ENCODE results near the gene AIRE.
"Not testable (repeated sequence)": the region's sequence is repeated elsewhere in the genome, so short reads cannot be mapped to it uniquely, and the experiment has no call there.

AIRE gene

DNA sequence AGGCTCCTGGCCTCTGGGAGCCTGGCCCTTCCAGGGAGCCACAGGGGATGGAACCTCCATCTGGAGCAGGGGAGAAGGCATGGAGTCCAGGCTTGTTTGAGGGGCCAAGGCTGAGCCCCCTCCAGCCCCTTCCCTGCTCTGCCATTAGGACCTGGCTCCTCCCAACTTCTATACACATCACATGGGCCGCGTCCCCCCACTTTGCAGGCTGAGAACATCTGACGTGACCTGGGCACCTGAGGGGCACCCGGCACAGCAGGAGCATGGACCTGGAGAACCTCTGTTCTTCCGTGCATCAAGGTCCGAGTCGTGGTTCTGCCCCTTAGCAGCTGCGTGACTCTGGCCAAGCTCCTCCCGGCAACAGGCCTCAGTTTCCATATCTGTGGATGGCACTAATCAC lies 3.9 kb upstream of the AIRE start:
- DNase-seq: no peak

DNA sequence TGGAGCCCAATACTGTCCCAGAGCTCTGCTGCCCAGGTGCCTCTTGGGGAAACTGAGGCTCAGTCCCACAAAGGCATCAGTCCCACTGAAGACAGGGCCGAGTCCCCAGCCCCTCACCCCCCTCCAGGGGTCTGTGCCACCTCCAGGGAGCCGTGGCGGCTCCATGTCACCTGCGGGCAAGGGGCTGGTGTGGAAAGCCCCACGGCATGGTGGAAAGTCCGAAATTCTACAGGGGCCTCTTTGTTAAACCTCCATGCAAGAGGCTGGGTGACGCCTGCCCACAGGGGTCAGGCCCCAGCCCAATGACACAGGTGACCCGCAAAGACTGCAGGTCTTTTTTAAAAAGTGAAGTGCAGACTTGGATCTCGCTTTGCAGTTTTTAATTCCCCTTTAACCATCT lies 3.3 kb upstream of the AIRE start:
- TF ChIP-seq GATA1 (IDR thresholded peaks at IDR 0.05; ENCODE audit: low read depth, low read length) (no peak), POLR2A (IDR thresholded peaks at IDR 0.05; ENCODE audit: low read length) (no peak)
- DNase-seq: no peak

More for the DNA sequence above, 3.9 kb upstream of the AIRE start:
- no peak for TF ChIP-seq POLR2A (IDR thresholded peaks at IDR 0.05; ENCODE audit: low read length)
- TF ChIP-seq GATA1 (IDR thresholded peaks at IDR 0.05; ENCODE audit: low read depth, low read length): no peak

DNA sequence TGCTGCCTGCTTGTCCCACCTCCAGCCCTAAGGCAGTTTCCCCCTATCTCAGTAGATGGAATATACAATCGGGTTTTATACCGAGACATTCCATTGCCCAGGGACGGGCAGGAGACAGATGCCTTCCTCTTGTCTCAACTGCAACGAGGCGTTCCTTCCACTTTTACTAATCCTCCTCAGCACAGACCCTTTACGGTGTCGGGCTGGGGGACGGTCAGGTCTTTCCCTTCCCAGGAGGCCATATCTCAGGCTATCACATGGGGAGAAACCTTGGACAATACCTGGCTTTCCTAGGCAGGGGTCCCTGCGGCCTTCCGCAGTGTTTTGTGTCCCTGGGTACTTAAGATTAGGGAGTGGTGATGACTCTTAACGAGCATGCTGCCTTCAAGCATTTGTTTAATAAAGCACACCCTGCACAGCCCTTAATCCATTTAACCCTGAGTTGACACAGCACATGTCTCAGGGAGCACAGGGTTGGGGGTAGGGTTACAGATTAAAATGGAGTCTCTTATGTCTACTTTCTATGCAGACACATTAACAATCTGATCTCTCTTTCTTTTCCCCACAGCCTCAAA lies 2.4 kb upstream of the AIRE start:
- DNase-seq: not testable (repeated sequence)

- TF ChIP-seq POLR2A (IDR thresholded peaks at IDR 0.05; ENCODE audit: low read length) (no peak), GATA1 (IDR thresholded peaks at IDR 0.05; ENCODE audit: low read depth, low read length) (no peak)
- DNase-seq: no peak
These were observed 1.7 kb upstream of the AIRE start for GRCh38 chr21:44283948-44284347.

- DNase-seq: no peak
- TF ChIP-seq POLR2A (IDR thresholded peaks at IDR 0.05; ENCODE audit: low read length): no peak
- TF ChIP-seq GATA1 (IDR thresholded peaks at IDR 0.05; ENCODE audit: low read depth, low read length): no peak
These were observed 525 bp downstream of the AIRE start for GRCh38 chr21:44286086-44286715.

DNA sequence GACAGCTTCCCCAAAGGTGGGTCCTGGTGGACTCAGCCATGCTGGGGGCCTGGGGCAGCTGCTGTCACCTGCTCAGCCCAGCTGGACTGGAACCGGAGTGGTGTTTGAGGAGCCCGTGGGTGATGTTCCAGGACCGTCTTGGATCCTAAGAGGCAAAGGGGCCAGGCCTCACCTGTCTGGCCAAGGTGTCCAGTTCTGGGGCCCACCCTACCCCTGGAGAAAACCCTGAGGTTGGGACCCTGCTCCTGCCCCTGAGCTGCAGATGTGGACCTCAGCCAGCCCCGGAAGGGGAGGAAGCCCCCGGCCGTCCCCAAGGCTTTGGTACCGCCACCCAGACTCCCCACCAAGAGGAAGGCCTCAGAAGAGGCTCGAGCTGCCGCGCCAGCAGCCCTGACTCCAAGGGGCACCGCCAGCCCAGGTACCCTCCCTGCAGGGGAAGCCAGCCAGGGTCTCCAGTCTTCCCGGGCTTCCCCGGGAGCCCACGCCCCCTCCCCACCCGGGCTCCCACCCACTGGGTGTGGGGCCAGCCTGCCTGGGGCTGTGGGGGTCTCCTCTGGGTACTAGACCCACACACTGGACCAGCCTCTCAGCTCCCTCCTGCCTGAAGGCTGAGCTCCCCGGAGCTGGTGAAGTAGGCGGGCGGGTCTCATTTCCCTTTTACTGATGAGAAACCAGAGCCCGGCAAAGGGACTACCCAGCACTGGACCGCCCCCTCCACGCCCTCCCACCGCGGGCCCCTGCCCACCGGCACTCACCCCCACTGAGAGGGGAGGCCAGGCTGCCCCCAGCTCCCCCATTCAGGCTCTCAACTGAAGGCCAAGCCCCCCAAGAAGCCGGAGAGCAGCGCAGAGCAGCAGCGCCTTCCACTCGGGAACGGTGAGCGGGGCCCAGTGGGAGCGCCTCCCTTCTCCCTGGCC lies 1.3 kb downstream of the AIRE start:
- no peak for TF ChIP-seq POLR2A (IDR thresholded peaks at IDR 0.05; ENCODE audit: low read length)
- no peak for TF ChIP-seq GATA1 (IDR thresholded peaks at IDR 0.05; ENCODE audit: low read depth, low read length)
- DNase-seq: no peak

- no peak for TF ChIP-seq POLR2A (IDR thresholded peaks at IDR 0.05; ENCODE audit: low read length)
- no peak for DNase-seq
These were observed 2.8 kb downstream of the AIRE start for GRCh38 chr21:44288251-44289110.

DNA sequence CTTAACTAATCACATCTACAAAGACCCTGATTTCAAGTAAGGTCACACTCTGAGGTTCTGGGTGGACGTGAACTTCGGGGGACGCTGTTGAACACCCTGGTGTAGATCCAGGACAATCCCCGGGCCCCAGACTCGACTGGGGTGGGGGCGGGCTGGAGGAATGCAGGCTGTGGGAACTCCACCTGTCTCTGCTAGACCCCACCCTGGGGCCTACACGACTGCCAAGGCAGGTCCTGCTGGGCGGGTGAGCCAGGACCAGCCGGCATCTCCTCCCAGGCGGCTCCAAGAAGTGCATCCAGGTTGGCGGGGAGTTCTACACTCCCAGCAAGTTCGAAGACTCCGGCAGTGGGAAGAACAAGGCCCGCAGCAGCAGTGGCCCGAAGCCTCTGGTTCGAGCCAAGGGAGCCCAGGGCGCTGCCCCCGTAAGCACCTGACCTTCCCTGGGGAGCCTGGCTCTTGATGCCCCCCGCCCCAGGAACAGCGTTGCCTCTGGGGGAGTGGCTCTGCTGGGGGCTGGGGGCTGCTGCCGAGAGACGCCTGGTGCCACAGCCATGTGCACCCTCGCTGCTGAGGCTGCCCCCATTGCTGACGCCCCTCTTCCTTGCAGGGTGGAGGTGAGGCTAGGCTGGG lies 3.8 kb downstream of the AIRE start:
- DNase-seq: no peak
- TF ChIP-seq GATA1 (IDR thresholded peaks at IDR 0.05; ENCODE audit: low read depth, low read length) (no peak), POLR2A (IDR thresholded peaks at IDR 0.05; ENCODE audit: low read length) (no peak)

DNA sequence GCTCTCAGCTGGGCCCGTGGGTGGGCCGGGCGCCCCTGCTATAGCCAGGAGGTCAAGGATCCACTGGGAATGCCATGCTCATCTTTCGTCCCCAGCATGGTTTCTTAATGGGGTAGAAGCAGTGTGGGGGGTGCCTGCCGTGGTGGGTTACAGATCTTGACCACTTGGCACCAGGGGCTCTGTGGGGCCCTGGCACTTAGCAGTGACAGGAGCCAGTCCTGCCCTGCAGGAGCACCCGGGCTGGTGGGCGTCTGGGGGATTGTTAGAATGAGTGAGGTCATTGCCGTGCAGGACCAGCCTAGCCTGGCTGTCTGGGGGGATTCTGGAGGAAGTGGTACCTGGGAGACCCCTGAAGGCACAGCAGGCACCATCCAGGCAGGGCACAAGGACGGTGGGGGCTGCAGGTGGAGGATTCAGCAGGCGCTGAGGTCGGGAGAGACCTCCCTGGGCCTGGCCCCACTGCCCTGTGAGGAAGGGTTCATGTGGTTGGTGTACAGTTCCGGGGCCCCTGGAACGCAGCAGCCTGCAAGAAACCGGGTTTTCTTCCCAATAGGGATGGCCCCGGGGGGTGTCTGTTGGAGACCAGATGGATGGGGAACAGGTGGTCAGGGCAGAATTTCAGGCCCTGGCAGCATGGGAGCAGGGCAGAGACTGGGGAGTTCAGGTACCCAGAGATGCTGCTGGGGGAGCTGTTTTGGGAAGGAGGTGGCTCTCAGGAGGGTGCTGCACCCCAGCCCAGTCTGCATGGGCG lies 4.8 kb downstream of the AIRE start:
- TF ChIP-seq GATA1 (IDR thresholded peaks at IDR 0.05; ENCODE audit: low read depth, low read length): no peak
- TF ChIP-seq POLR2A (IDR thresholded peaks at IDR 0.05; ENCODE audit: low read length): no peak
- DNase-seq: no peak

DNA sequence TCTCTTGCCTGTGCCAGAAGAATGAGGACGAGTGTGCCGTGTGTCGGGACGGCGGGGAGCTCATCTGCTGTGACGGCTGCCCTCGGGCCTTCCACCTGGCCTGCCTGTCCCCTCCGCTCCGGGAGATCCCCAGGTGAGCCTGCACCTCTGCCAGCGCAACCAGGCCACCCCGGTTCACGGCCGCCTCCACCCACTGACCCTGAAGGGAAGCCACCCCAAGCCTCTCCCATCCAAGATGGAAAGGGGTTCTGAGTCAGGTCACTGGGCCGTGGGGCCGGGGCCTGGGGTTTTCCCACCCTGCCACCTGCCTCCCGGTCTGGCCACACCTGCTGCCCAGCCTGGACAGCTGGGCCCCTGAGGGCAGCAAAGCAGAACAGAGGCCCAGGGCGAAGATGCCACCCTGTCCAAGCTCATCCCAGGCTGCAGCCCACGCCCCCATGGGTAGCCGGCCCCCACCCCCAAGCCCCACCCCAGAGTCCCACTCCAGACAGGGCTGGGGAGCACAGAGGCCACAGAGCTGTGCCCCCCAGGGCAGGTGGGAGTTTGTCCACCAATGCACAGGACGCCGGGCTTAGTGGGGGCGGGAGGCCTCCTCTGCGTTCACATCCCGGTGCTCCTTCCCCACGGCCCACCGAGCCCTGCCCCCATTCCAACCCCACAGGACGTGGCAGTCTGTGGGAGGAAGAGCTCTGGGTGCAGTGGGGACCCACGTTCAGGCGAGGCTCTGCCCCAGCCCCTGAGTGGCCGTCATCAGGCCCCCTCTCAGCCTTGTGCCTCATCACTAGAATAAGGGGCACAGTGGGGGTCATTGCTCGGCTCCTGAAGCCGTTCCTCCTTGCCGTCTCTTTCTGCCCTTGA lies 5.6 kb downstream of the AIRE start:
- TF ChIP-seq POLR2A (IDR thresholded peaks at IDR 0.05; ENCODE audit: low read length): no peak
- TF ChIP-seq GATA1 (IDR thresholded peaks at IDR 0.05; ENCODE audit: low read depth, low read length): no peak
- no peak for DNase-seq

GRCh38 chr21:44291936-44292811 lies 6.5 kb downstream of the AIRE start:
- no peak for DNase-seq
- TF ChIP-seq GATA1 (IDR thresholded peaks at IDR 0.05; ENCODE audit: low read depth, low read length) (no peak), POLR2A (IDR thresholded peaks at IDR 0.05; ENCODE audit: low read length) (no peak)
